OCI-LY1 (cell line): Measurements from ENCODE around the gene CFAP74.

Experiments used
- H2AFZ ChIP-seq: fragments of 200-600 bp; sonication (generic), shearing (Covaris generic); 2 replicates; pipeline ENCODE4 v1.6.0; 2014; ENCODE audit warnings: antibody characterized with exemption, mild to moderate bottlenecking, low read length
- H3F3A ChIP-seq: fragments of 200-600 bp; sonication (generic), shearing (Covaris generic); 2 replicates; pipeline ENCODE4 v1.6.0; 2014; ENCODE audit warnings: mild to moderate bottlenecking, antibody characterized with exemption, low read length, moderate library complexity; ENCODE audit not compliant: insufficient read depth
- H3K27ac ChIP-seq: fragments of 200-600 bp; sonication (generic); 2 replicates; pipeline ENCODE4 v1.5.1; 2014; ENCODE audit warnings: low read length, mixed run types, mild to moderate bottlenecking, low read depth; ENCODE audit not compliant: poor library complexity, severe bottlenecking
- H3K27me3 ChIP-seq: fragments of 200-600 bp; sonication (generic); 2 replicates; pipeline ENCODE4 v1.6.0; 2014; ENCODE audit warnings: antibody characterized with exemption, mild to moderate bottlenecking, low read length, moderate library complexity; ENCODE audit not compliant: insufficient read depth
- H3K36me3 ChIP-seq: fragments of 200-600 bp; sonication (generic); 2 replicates; pipeline ENCODE4 v1.6.1; 2014; ENCODE audit warnings: mild to moderate bottlenecking, antibody characterized with exemption, low read length, moderate library complexity, mixed read lengths; ENCODE audit not compliant: insufficient read depth
- H3K4me1 ChIP-seq: fragments of 200-600 bp; sonication (generic); 2 replicates; pipeline ENCODE4 v1.5.1; 2014; ENCODE audit warnings: mild to moderate bottlenecking, low read length, moderate library complexity; ENCODE audit not compliant: insufficient read depth, severe bottlenecking
- H3K4me2 ChIP-seq: fragments of 200-600 bp; sonication (generic), shearing (Covaris generic); 2 replicates; pipeline ENCODE4 v1.6.1; 2014; ENCODE audit warnings: low read length
- H3K4me3 ChIP-seq: fragments of 200-600 bp; sonication (generic); 2 replicates; pipeline ENCODE4 v1.5.1; 2014; ENCODE audit warnings: low read length, low read depth, mild to moderate bottlenecking, mixed read lengths; ENCODE audit not compliant: poor library complexity, severe bottlenecking
- H3K79me2 ChIP-seq: fragments of 200-600 bp; shearing (Covaris generic); 2 replicates; pipeline ENCODE4 v1.6.1; 2016; ENCODE audit warnings: mixed run types, low read length, mixed read lengths; ENCODE audit not compliant: insufficient read depth
- H3K9ac ChIP-seq: fragments of 200-600 bp; sonication (generic), shearing (Covaris generic); 2 replicates; pipeline ENCODE4 v1.6.1; 2014; ENCODE audit warnings: mild to moderate bottlenecking, low read length, mixed read lengths
- H3K9me2 ChIP-seq: fragments of 200-600 bp; sonication (generic), shearing (Covaris generic); 2 replicates; pipeline ENCODE4 v1.6.1; 2014; ENCODE audit warnings: low read depth, mild to moderate bottlenecking, low read length, mixed read lengths
- H3K9me3 ChIP-seq: fragments of 200-600 bp; shearing (Covaris generic); 2 replicates; pipeline ENCODE4 v1.6.1; 2014; ENCODE audit warnings: low read length, mixed read lengths
- H4K20me1 ChIP-seq: fragments of 200-600 bp; sonication (generic), shearing (Covaris generic); 2 replicates; pipeline ENCODE4 v1.6.0; 2016; ENCODE audit warnings: mild to moderate bottlenecking, low read length; ENCODE audit not compliant: insufficient read depth
- EZH2 ChIP-seq: fragments of 200-600 bp; sonication (generic), shearing (Covaris generic); IDR thresholded peaks from 2 replicates; pipeline ENCODE4 v1.8.0; 2017; ENCODE audit warnings: borderline replicate concordance, mixed run types, mild to moderate bottlenecking, antibody characterized with exemption, low read length, moderate library complexity, mixed read lengths
- TF ChIP-seq, protein P1 (sequence below): fragments of 200-600 bp; sonication (generic), shearing (Covaris generic); IDR thresholded peaks from 2 replicates; pipeline ENCODE4 v1.5.1; 2017; ENCODE audit warnings: mild to moderate bottlenecking, antibody characterized with exemption, low read length, moderate library complexity, mixed read lengths

The CFAP74 gene

DNA sequence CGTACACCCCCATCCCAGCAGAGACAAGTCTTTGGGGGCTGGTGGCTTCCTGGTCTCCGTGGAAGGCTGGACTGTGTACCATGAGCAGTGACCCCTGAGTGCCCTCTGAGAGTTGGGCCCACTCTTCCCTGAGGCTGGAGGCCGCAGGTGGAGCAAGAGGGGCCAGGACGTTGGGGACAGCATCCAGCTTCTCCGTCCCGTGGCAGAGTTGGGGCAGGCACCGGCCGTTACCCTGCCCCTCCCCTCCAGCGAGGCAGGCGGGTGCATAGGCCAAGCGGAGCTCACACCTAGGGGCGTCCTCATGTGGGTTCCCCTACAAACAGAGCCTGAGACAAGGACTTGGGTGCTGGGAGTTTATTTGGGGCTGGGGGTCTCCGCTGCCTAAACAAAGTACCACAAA, 29.6 kb upstream of the CFAP74 start:
- no peak overlapping the region for H2AFZ ChIP-seq
- no peaks in the 10 kb centered on the region for H3K4me1 ChIP-seq
- no peaks in the 10 kb centered on the region for H3F3A ChIP-seq
- no peaks in the 10 kb centered on the region for H4K20me1 ChIP-seq
- no peak overlapping the region for H3K9ac ChIP-seq
- no peaks in the 10 kb centered on the region for H3K9me3 ChIP-seq
- no peaks in the 10 kb centered on the region for H3K9me2 ChIP-seq
- H3K36me3 ChIP-seq: no peaks in the 10 kb centered on the region; the same call in 1 of the 2 replicates
- no peak for TF ChIP-seq EZH2
- TF ChIP-seq, protein P1, sequence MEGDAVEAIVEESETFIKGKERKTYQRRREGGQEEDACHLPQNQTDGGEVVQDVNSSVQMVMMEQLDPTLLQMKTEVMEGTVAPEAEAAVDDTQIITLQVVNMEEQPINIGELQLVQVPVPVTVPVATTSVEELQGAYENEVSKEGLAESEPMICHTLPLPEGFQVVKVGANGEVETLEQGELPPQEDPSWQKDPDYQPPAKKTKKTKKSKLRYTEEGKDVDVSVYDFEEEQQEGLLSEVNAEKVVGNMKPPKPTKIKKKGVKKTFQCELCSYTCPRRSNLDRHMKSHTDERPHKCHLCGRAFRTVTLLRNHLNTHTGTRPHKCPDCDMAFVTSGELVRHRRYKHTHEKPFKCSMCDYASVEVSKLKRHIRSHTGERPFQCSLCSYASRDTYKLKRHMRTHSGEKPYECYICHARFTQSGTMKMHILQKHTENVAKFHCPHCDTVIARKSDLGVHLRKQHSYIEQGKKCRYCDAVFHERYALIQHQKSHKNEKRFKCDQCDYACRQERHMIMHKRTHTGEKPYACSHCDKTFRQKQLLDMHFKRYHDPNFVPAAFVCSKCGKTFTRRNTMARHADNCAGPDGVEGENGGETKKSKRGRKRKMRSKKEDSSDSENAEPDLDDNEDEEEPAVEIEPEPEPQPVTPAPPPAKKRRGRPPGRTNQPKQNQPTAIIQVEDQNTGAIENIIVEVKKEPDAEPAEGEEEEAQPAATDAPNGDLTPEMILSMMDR: no peak
- no peak overlapping the region for H3K4me3 ChIP-seq
- no peaks in the 10 kb centered on the region for H3K79me2 ChIP-seq
- H3K4me2 ChIP-seq: no peak overlapping the region
- H3K27ac ChIP-seq: no peak overlapping the region
- H3K27me3 ChIP-seq: peaks cover 16% of the 10 kb centered on the region; the same call in 1 of the 2 replicates

DNA sequence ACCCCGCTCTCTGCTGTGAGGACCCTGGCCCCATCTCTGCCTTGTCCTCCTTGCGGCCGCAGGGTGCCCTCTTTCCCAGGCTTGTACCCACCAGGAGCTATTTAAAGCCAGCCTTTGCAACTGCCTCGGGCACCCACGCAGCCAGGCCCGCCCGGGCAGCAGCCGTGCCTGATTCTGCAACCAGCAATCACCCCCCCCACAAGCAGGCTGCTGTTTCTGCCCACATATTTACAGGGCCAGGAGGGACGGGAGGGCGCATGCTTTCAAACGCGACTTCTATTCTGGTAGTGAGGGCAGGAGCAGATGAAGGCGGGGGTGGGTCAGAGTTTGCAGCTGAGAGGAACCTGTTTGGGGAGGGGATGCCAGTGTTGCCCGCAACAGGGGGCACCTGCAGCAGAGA, 29.2 kb upstream of the CFAP74 start:
- no peak overlapping the region for H3K9ac ChIP-seq
- no peaks in the 10 kb centered on the region for H3K4me1 ChIP-seq
- H3K4me2 ChIP-seq: no peak overlapping the region
- H3K79me2 ChIP-seq: no peaks in the 10 kb centered on the region
- H3K9me3 ChIP-seq: no peaks in the 10 kb centered on the region
- no peaks in the 10 kb centered on the region for H3K9me2 ChIP-seq
- H3K27ac ChIP-seq: no peak overlapping the region
- TF ChIP-seq EZH2: no peak
- TF ChIP-seq, protein P1: no peak
- H3K27me3 ChIP-seq: peaks cover 13% of the 10 kb centered on the region; the same call in 1 of the 2 replicates
- no peaks in the 10 kb centered on the region for H4K20me1 ChIP-seq
- H2AFZ ChIP-seq: no peak overlapping the region
- no peak overlapping the region for H3K4me3 ChIP-seq
- H3F3A ChIP-seq: no peaks in the 10 kb centered on the region
- H3K36me3 ChIP-seq: no peaks in the 10 kb centered on the region

DNA sequence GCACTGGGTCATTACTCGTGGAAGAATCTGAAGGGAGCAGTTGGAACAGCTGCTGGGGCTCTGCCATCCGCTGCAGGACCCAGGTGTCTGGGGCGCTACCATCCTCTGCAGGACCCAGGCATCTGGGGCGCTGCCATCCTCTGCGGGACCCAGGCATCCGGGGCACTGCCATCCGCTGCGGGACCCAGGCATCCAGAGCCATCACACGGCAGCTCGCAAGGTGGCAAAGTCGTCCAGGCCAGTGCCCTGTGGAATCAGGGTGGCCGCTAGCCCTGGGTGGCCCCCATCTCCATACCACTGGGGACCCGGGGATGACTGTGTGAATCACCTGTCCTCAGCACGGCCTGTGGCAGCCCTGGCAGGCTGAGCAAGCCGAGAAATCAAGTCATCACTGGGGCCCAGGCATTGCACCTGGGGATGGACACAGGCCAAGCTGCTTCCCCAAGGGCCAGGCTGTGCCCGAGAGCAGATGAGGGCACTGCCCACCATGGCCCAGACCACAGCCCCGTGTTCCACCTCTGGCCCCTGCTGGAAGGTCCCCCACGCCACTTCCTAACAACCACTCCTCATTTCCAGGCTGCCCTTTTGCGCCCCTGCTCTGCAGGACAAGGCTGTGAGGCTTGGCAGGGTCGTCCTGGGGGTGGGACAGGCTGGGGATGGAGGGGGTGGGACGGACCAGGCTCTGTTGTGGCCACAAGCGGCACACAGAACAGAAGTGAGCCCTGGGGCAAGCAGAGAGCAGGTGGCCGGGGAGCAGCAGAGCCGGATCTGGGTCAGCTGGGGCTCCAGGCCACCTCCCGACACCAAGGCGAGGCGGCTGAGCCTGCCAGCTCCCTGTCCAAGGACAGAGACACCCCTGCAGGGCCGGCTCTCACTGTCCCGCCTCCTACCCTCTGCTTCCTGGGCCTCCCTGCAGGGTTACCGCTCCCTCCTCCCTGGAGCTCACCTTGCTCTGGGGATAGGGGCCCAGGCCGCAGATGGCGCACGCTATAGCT, 28.3 kb upstream of the CFAP74 start:
- Histone ChIP-seq H3K4me3 (no peak overlapping the region), H3K9ac (no peak overlapping the region), H3K9me2 (no peaks in the 10 kb centered on the region), H2AFZ (no peak overlapping the region), H3K36me3 (no peaks in the 10 kb centered on the region), H3K9me3 (no peaks in the 10 kb centered on the region), H3K79me2 (no peaks in the 10 kb centered on the region), H3F3A (no peaks in the 10 kb centered on the region), H3K4me2 (no peak overlapping the region), H4K20me1 (no peaks in the 10 kb centered on the region), H3K27me3 (peaks cover 6% of the 10 kb centered on the region; the same call in 1 of the 2 replicates), H3K27ac (no peak overlapping the region), H3K4me1 (no peaks in the 10 kb centered on the region)
- TF ChIP-seq EZH2: no peak
- TF ChIP-seq, protein P1: no peak
